HL-60 (cell line): ENCODE results near the gene ELMO1.

Experiments
- DNase-seq, 2 experiments: peaks; one replicate each; pipeline ENCODE4 v3.0.0-alpha.2; 2010 to 2020; ENCODE audit warnings: low read depth in 1 of 2, low spot score in 1 of 2
- H3K27ac ChIP-seq: fragments of 250-450 bp; sonication (Bioruptor Pico); replicated peaks from 2 replicates; pipeline ENCODE4 v1.5.1; 2020; ENCODE audit warnings: mild to moderate bottlenecking, moderate library complexity
- H3K27me3 ChIP-seq: fragments of 250-450 bp; sonication (Bioruptor Pico); 2 replicates; pipeline ENCODE4 v1.5.1; 2021; ENCODE audit warnings: mild to moderate bottlenecking, moderate library complexity; ENCODE audit not compliant: insufficient read depth, poor library complexity, severe bottlenecking
- H3K4me3 ChIP-seq: replicated peaks from 2 replicates; pipeline ENCODE4 v1.5.1; 2011; ENCODE audit warnings: mild to moderate bottlenecking, control low read depth, low read length; ENCODE audit not compliant: insufficient read depth
- GABPA ChIP-seq: IDR thresholded peaks from 2 replicates; pipeline ENCODE4 v1.6.1; 2012; ENCODE audit warnings: low read depth
- POLR2AphosphoS5 ChIP-seq: IDR thresholded peaks from 2 replicates; pipeline ENCODE4 v1.6.1; 2012; ENCODE audit warnings: low read depth
- SPI1 ChIP-seq: IDR thresholded peaks from 2 replicates; pipeline ENCODE4 v1.6.1; 2012; ENCODE audit warnings: low read depth, mild to moderate bottlenecking, borderline replicate concordance
- TF ChIP-seq, protein P1 (sequence below): IDR thresholded peaks from 2 replicates; pipeline ENCODE4 v1.6.1; 2012; ENCODE audit warnings: low read depth; ENCODE audit not compliant: insufficient replicate concordance
- TF ChIP-seq, protein P2 (sequence below): IDR thresholded peaks from one replicate; pipeline ENCODE4 v1.5.1; 2011; ENCODE audit warnings: low read length, control low read depth, inconsistent platforms; ENCODE audit not compliant: insufficient read depth

The ELMO1 gene

DNA sequence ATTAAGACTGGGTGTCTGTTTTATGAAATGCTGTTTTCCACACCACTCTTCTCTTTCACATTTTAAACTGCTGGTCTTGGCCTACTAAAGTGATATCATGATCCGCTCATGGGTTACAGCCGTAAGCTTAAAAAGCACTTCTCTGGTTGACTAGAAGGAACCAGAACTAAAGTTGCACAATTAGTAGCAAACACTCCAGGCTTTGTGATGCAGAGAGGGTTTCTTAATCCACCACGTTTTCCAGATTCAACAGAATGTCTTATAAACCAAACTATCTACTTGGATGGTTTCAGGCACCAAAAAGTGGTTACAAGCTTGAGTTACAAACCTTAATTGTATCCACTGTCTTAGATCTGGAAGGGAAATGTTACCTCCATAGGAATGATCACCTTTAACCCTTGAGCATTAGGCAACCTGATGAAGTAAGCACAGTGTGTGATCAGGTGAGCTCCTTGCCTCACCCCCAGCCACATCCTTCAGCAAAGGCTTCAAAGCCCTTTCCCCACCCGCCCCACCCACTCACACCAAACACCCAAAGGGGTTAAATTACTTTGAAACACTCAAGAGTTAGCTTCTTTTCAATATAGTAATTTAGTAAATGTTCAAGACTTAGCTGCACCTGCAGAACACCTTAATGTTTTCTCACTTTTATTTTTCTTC is 3.5 kb downstream of the ELMO1 start:
- peak; percentile 70 to 82 for DNase-seq
- Histone ChIP-seq H3K27me3 (no peaks in the 10 kb centered on the region), H3K4me3 (no peak overlapping the region), H3K27ac (peak overlapping the region; percentile 67)
- TF ChIP-seq, protein P1, sequence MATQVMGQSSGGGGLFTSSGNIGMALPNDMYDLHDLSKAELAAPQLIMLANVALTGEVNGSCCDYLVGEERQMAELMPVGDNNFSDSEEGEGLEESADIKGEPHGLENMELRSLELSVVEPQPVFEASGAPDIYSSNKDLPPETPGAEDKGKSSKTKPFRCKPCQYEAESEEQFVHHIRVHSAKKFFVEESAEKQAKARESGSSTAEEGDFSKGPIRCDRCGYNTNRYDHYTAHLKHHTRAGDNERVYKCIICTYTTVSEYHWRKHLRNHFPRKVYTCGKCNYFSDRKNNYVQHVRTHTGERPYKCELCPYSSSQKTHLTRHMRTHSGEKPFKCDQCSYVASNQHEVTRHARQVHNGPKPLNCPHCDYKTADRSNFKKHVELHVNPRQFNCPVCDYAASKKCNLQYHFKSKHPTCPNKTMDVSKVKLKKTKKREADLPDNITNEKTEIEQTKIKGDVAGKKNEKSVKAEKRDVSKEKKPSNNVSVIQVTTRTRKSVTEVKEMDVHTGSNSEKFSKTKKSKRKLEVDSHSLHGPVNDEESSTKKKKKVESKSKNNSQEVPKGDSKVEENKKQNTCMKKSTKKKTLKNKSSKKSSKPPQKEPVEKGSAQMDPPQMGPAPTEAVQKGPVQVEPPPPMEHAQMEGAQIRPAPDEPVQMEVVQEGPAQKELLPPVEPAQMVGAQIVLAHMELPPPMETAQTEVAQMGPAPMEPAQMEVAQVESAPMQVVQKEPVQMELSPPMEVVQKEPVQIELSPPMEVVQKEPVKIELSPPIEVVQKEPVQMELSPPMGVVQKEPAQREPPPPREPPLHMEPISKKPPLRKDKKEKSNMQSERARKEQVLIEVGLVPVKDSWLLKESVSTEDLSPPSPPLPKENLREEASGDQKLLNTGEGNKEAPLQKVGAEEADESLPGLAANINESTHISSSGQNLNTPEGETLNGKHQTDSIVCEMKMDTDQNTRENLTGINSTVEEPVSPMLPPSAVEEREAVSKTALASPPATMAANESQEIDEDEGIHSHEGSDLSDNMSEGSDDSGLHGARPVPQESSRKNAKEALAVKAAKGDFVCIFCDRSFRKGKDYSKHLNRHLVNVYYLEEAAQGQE: no peak
- no peak for TF ChIP-seq SPI1
- TF ChIP-seq POLR2AphosphoS5: no peak

DNA sequence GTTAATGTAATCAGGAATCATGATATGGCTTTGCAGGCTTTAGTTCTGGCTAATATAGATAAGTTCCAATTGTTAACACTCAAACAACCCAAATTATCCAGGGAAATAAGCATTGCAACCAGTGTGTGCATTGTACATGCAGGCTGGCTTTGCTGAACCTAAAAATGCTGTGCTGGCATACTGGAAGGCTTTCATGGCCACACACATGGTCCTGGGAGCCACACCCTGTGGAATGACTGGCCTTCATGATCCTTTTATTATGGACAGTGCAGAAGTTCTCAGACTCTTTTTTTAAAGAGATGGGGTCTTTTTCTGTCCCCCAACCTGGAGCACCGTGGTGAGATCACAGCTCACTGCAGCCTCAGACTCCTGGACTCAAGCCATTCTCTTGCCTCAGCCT is 5.0 kb downstream of the ELMO1 start:
- DNase-seq: no peak
- H3K27ac ChIP-seq: peak overlapping the region; percentile 67; the same call in 1 of the 2 replicates
- no peak overlapping the region for H3K4me3 ChIP-seq
- no peaks in the 10 kb centered on the region for H3K27me3 ChIP-seq
- no peak for TF ChIP-seq SPI1

DNA sequence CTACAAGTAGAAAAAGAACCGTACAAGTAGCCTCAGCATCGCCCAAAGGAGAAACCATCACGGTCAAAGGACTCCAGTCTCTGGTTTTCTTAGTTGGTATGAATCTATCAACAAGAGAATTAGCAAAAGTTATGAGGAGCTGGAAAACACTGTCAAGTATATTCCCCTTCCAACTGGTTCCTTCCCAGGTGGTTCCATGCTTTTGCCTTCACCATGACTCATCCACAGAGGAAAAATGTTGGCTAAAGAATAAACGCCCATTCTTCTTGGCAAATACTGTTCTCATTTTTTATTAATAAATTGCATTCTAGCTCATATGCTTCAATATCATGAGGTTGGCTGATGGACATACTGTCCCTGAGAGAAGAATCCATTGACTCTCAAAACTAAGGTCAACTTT is 6.4 kb downstream of the ELMO1 start:
- TF ChIP-seq SPI1 (no peak), GABPA (no peak), POLR2AphosphoS5 (no peak)
- TF ChIP-seq, protein P2, sequence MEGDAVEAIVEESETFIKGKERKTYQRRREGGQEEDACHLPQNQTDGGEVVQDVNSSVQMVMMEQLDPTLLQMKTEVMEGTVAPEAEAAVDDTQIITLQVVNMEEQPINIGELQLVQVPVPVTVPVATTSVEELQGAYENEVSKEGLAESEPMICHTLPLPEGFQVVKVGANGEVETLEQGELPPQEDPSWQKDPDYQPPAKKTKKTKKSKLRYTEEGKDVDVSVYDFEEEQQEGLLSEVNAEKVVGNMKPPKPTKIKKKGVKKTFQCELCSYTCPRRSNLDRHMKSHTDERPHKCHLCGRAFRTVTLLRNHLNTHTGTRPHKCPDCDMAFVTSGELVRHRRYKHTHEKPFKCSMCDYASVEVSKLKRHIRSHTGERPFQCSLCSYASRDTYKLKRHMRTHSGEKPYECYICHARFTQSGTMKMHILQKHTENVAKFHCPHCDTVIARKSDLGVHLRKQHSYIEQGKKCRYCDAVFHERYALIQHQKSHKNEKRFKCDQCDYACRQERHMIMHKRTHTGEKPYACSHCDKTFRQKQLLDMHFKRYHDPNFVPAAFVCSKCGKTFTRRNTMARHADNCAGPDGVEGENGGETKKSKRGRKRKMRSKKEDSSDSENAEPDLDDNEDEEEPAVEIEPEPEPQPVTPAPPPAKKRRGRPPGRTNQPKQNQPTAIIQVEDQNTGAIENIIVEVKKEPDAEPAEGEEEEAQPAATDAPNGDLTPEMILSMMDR: no peak
- TF ChIP-seq, protein P1: no peak
- Histone ChIP-seq H3K27ac (peak overlapping the region; percentile 67), H3K27me3 (no peaks in the 10 kb centered on the region), H3K4me3 (no peak overlapping the region)
- DNase-seq: no peak

DNA sequence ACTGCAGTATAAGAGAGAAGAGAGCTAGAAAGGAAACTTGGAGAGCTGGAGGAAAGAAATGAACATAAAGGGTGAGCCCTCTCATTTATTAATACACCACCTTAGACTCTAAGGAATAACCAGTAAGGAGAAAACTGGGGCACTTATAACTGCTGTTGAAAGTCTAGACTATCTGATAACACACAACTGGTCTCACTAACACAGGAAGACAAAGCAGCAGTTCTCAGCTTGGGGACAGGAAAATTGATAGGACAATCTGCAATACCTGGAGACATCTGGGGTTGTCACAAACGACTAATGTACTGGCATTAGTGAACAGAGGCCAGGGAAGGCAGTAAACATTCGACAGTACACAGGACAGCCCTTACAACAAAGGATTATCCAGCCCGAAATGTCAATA is 6.8 kb downstream of the ELMO1 start:
- Histone ChIP-seq H3K27me3 (no peaks in the 10 kb centered on the region), H3K27ac (peak overlapping the region; percentile 67), H3K4me3 (no peak overlapping the region)
- TF ChIP-seq SPI1: no peak
- TF ChIP-seq GABPA: no peak
- TF ChIP-seq, protein P2: no peak
- no peak for TF ChIP-seq POLR2AphosphoS5
- TF ChIP-seq, protein P1: no peak
- no peak for DNase-seq
